ENCODE data around the gene NCOA6.

DNA sequence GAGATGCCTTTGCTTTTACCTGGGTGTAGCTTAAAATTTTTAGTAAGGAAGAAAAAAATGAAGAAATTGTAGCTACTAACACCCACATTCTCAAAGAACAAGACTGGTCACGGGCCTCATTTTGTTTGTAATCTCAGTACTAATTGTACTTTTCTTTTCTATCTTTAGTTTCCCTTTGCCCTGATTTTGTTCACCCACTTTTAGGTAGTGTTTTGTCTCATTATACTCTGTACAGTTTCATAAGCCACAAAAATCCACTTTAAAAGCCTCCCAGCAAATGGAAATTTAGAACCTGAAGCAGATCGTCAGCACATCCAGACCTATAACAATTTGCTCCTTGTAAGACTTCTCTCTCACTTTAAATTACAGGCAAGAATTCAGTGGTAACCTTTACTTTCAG, 78.0 kb downstream of the NCOA6 start:
- TF ChIP-seq GATA3 (IDR thresholded peaks at IDR 0.05; ENCODE audit: low read depth, low read length) (no peak), GATA2 (IDR thresholded peaks at IDR 0.05; ENCODE audit: low read depth, low read length) (no peak)
